NB4 (cell line): ENCODE measurements around the gene PRR19.

Experiments used
- DNase-seq: peaks from one replicate; pipeline ENCODE4 v3.0.0; 2010; ENCODE audit warnings: low read depth
- H3K4me3 ChIP-seq: one replicate; pipeline ENCODE4 v1.5.1; 2011; ENCODE audit warnings: mild to moderate bottlenecking, low read depth, low read length, moderate library complexity
- MYC ChIP-seq: IDR thresholded peaks from 2 replicates; pipeline ENCODE4 v1.6.1; 2011; ENCODE audit warnings: low read depth, low read length
- POLR2A ChIP-seq: IDR thresholded peaks from 2 replicates; pipeline ENCODE4 v1.6.1; 2011; ENCODE audit warnings: mild to moderate bottlenecking; ENCODE audit not compliant: insufficient read length; ENCODE audit errors: extremely low read depth
- TF ChIP-seq, protein P1 (sequence below): IDR thresholded peaks from 2 replicates; pipeline ENCODE4 v1.6.1; 2011; ENCODE audit warnings: low read depth, low read length
- TF ChIP-seq, protein P2 (sequence below): IDR thresholded peaks from one replicate; pipeline ENCODE4 v1.5.1; 2012; ENCODE audit warnings: low read depth, low read length

The PRR19 gene

DNA sequence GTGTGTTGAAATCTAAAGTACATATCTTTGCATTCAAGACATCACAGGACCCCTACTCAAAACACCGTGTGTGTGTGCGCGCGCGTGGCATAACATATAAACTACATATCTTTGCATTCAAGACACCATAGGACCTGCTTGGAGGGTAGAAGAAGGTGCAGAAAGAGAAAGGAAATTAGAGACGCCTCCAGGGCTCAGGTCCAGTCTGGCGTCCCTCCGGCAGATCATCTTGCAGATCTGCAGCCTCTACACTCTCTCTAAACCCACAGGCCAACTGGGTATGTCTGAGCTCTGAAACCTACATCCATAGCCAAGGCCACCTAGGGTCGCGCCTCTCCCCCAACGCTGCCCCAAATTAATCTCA, 1.2 kb downstream of the PRR19 start:
- no peak for DNase-seq
- no peak for TF ChIP-seq MYC
- TF ChIP-seq, protein P1, sequence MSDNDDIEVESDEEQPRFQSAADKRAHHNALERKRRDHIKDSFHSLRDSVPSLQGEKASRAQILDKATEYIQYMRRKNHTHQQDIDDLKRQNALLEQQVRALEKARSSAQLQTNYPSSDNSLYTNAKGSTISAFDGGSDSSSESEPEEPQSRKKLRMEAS, result no peak
- no peak overlapping the region for H3K4me3 ChIP-seq

DNA sequence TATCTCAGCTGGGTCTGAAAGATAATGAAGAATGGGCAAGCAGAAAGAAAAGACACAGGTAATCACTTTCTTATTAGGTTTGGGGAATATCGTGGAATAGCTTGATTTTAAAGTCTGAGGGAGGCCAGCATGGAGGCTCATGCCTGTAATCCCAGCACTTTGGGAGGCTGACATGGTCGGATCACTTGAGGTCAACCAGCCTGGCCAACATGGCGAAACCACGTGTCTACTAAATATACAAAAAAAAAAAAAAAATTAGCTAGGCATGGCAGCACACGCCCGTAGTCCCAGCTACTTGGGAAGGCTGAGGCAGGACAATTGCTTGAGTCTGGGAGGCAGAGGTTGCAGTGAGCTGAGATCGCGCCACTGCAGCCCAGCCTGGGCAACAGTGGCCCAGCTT, 1.9 kb downstream of the PRR19 start:
- TF ChIP-seq, protein P2, sequence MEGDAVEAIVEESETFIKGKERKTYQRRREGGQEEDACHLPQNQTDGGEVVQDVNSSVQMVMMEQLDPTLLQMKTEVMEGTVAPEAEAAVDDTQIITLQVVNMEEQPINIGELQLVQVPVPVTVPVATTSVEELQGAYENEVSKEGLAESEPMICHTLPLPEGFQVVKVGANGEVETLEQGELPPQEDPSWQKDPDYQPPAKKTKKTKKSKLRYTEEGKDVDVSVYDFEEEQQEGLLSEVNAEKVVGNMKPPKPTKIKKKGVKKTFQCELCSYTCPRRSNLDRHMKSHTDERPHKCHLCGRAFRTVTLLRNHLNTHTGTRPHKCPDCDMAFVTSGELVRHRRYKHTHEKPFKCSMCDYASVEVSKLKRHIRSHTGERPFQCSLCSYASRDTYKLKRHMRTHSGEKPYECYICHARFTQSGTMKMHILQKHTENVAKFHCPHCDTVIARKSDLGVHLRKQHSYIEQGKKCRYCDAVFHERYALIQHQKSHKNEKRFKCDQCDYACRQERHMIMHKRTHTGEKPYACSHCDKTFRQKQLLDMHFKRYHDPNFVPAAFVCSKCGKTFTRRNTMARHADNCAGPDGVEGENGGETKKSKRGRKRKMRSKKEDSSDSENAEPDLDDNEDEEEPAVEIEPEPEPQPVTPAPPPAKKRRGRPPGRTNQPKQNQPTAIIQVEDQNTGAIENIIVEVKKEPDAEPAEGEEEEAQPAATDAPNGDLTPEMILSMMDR, result no peak
- TF ChIP-seq, protein P1, result no peak
- no peak for TF ChIP-seq POLR2A
- TF ChIP-seq MYC, result no peak

DNA sequence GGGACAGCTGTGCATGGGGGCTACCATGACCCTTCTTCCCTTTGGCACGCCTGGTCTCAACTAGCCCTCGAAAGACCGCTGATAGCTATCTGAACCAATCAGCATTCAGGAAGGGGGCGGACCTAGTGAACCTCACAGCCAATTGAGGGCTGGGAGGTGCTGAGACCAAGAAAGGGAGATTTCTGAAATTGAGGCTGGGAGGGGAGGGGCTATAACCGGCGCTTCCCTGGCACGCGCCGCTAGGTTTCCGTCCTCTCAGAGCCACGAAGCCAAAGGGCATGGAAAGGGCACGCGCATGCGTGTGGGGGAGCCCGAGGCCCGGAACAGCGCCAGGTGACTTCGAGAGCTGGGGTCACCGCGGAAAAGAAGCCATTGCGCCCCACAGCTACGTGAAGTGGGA, 4.7 kb downstream of the PRR19 start:
- DNase-seq, result no peak
- H3K4me3 ChIP-seq, result no peak overlapping the region
- TF ChIP-seq, protein P1, result no peak
- TF ChIP-seq MYC (no peak), POLR2A (no peak)
- TF ChIP-seq, protein P2, result no peak

More for the DNA sequence above, 1.9 kb downstream of the PRR19 start:
- no peak for DNase-seq
- no peak overlapping the region for H3K4me3 ChIP-seq

DNA sequence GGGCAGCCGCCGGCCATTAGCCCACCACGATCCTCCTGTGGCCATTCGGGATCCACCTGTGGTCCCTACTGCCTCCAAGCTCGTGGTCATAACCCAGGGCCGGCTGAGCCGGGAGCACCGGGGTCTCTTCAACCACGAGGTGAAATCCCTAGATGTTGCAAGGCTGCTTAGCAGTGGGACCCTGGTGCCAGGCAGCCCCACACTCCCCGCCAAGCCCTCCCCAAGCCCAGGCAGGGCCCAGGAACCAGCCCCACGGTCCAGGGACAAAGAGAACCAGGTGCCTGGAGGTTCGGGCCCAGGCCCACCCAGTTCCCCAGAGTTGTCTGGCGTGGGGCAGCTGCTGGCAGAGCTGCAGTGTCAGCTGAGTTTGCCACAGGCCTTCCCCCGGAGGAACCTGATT, 7.8 kb downstream of the PRR19 start:
- no peak overlapping the region for H3K4me3 ChIP-seq
- DNase-seq, result no peak
- TF ChIP-seq MYC, result no peak
- TF ChIP-seq, protein P1, result no peak
- TF ChIP-seq, protein P2, result no peak
- TF ChIP-seq POLR2A, result no peak

DNA sequence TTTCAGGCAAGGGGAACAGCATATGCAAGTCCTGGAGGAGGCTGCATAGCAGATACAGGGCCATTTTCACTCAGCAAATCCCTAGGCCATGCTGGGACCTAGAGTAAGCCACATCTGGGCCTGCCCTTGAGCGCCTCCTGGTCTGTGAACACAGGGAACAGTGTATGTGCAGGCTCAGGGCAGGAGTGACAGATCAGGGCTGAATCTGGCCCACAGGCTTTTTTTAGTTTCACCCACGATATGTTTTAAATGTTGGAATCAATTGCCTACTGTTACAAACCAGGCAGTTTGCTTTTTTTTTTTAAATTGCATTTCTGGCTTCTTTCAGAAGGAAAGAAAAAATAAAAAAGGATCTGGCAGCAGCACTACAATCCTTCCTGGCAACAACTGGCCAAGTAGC, 9.7 kb downstream of the PRR19 start:
- H3K4me3 ChIP-seq, result no peak overlapping the region
- TF ChIP-seq, protein P1, result no peak
- TF ChIP-seq, protein P2, result peak; percentile 22
- TF ChIP-seq POLR2A, result no peak
- no peak for DNase-seq

DNA sequence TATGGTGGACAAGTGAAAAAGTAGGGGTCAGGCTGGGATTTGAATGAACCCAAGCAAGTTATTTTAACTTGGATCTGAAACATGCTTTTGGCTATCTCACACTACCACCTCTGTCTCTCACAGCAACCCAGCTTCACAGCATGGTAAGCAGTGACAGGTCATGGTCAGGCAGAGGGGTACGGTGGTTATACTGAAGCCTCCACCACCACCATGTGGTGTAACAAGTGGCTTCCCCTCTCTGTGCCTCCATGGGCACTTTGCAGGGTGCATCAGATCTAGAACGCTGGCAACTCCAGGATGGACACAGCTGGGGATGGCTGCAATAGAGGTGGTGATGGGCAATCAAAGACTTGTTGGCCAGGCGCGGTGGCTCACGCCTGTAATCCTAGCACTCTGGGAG, 10.4 kb downstream of the PRR19 start:
- H3K4me3 ChIP-seq, result no peak overlapping the region
- no peak for DNase-seq
- TF ChIP-seq, protein P1, result no peak
- TF ChIP-seq POLR2A, result no peak
- no peak for TF ChIP-seq MYC
- TF ChIP-seq, protein P2, result no peak
